A549 (cell line): Measurements from ENCODE around the gene CCDC63. TPM values are rescaled to one million over a fixed set of nuclear protein-coding genes. Genes with fewer than 3 reads are reported as not detected.

ENCODE experiments used
- ATAC-seq, 2 experiments: fragments of 200-7000 bp in 1 of 2; fragments of >200 bp in 1 of 2; cut with Nextera tagmentation in 1 of 2; cut with Tn5 transposase in 1 of 2; 3 replicates each; pipeline versions ENCODE4 v1.8.0 to v1.9.1; 2018 to 2020; ENCODE audit warnings: mild to moderate bottlenecking in 1 of 2, moderate library complexity in 1 of 2
- CTCF ChIA-PET: fragments of 300-600 bp; sonication (Branson Sonifier 250); formaldehyde crosslinking; extraction: SDS; loops from one replicate; lab custom pipeline; 2021; ENCODE audit warnings: antibody characterized with exemption, inconsistent platforms; lab: Yijun Ruan, JAX
- POLR2A ChIA-PET: fragments of 350-600 bp; formaldehyde crosslinking; extraction: SDS; loops from one replicate; lab custom pipeline; 2021; ENCODE audit warnings: antibody characterized with exemption, inconsistent platforms; lab: Yijun Ruan, JAX
- DNase-seq, 2 experiments: peaks; one replicate each; pipeline versions ENCODE4 v3.0.0 to v3.0.0-alpha.2; 2011 to 2016; ENCODE audit warnings: low read depth in 1 of 2, low spot score in 1 of 2
- FAIRE-seq: peaks from 2 replicates; lab custom pipeline; 2011; peaks lifted over from hg19 to GRCh38; lab: Jason Lieb, UNC
- H3K27ac ChIP-seq, 2 experiments: fragments of >200 bp; sonication (Bioruptor Twin); formaldehyde crosslinking; 3 replicates each; pipeline ENCODE4 v1.5.1; 2016 to 2017
- H3K4me1 ChIP-seq: fragments of >200 bp; sonication (Bioruptor Twin); formaldehyde crosslinking; 3 replicates; pipeline ENCODE4 v1.6.1; 2016
- H3K4me2 ChIP-seq: fragments of >200 bp; sonication (Bioruptor Twin); formaldehyde crosslinking; 3 replicates; pipeline ENCODE4 v1.6.1; 2016
- H3K4me3 ChIP-seq: fragments of >200 bp; sonication (Bioruptor Twin); formaldehyde crosslinking; 3 replicates; pipeline ENCODE4 v1.5.1; 2016
- H3K9me3 ChIP-seq: fragments of >200 bp; sonication (Bioruptor Twin); formaldehyde crosslinking; 3 replicates; pipeline ENCODE4 v1.6.1; 2016
- ATOH8 ChIP-seq: fragments of 250-450 bp; sonication (Bioruptor Pico); IDR thresholded peaks from 2 replicates; pipeline ENCODE4 v1.5.0; 2020; ENCODE audit warnings: low read depth, mild to moderate bottlenecking, moderate library complexity
- BCL3 ChIP-seq: fragments of >200 bp; sonication (Bioruptor Twin); formaldehyde crosslinking; IDR thresholded peaks from 3 replicates; pipeline ENCODE4 v1.6.1; 2016
- CHD4 ChIP-seq: fragments of 200-600 bp; sonication (generic); IDR thresholded peaks from 2 replicates; pipeline ENCODE4 v1.6.1; 2016; ENCODE audit warnings: antibody characterized with exemption, mild to moderate bottlenecking, borderline replicate concordance
- CTCF ChIP-seq: fragments of >200 bp; sonication (Bioruptor Twin); formaldehyde crosslinking; IDR thresholded peaks from 3 replicates; pipeline ENCODE4 v1.5.1; 2016
- E2F6 ChIP-seq: IDR thresholded peaks from 2 replicates; pipeline ENCODE4 v1.6.1; 2012; ENCODE audit warnings: low read depth, borderline replicate concordance
- HES2 ChIP-seq: fragments of >200 bp; sonication (Bioruptor Twin); formaldehyde crosslinking; IDR thresholded peaks from 2 replicates; pipeline ENCODE4 v1.6.1; 2016
- HOXB13 ChIP-seq: fragments of 250-450 bp; sonication (Bioruptor Pico); IDR thresholded peaks from 2 replicates; pipeline ENCODE4 v1.5.0; 2020; ENCODE audit warnings: low read depth, mild to moderate bottlenecking, moderate library complexity
- JUNB ChIP-seq: fragments of >200 bp; sonication (Bioruptor Twin); formaldehyde crosslinking; IDR thresholded peaks from 2 replicates; pipeline ENCODE4 v1.6.1; 2016
- KDM1A ChIP-seq: fragments of 200-600 bp; sonication (generic); IDR thresholded peaks from 2 replicates; pipeline ENCODE4 v1.6.1; 2016; ENCODE audit warnings: low read depth, mild to moderate bottlenecking
- MAX ChIP-seq: IDR thresholded peaks from 2 replicates; pipeline ENCODE4 v1.6.1; 2012
- MYC ChIP-seq: IDR thresholded peaks from 2 replicates; pipeline ENCODE4 v1.6.1; 2012; ENCODE audit warnings: mild to moderate bottlenecking, inconsistent platforms, low read length, improper control_type of control experiment, borderline replicate concordance
- NFE2L2 ChIP-seq: fragments of 150-350 bp; conservative IDR thresholded peaks from 2 replicates; pipeline ENCODE4 v1.6.1; 2014; ENCODE audit warnings: low read length
- PBX3 ChIP-seq: IDR thresholded peaks from 2 replicates; pipeline ENCODE4 v1.6.1; 2012
- POLR2A ChIP-seq: IDR thresholded peaks from 2 replicates; pipeline ENCODE4 v1.6.1; 2012; ENCODE audit warnings: mild to moderate bottlenecking, low read length
- RARB ChIP-seq: fragments of 250-450 bp; sonication (Bioruptor Pico); IDR thresholded peaks from 2 replicates; pipeline ENCODE4 v1.8.0; 2021; ENCODE audit warnings: mild to moderate bottlenecking, moderate library complexity
- RNF2 ChIP-seq: fragments of 200-600 bp; sonication (generic); IDR thresholded peaks from 2 replicates; pipeline ENCODE4 v1.6.1; 2016; ENCODE audit warnings: low read depth, mild to moderate bottlenecking, antibody characterized with exemption, moderate library complexity, borderline replicate concordance
- TFCP2L1 ChIP-seq: fragments of 250-450 bp; sonication (Bioruptor Pico); IDR thresholded peaks from 2 replicates; pipeline ENCODE4 v1.5.0; 2021; ENCODE audit warnings: mild to moderate bottlenecking
- USF2 ChIP-seq: fragments of 450-650 bp; IDR thresholded peaks from 2 replicates; pipeline ENCODE4 v1.6.1; 2014; ENCODE audit warnings: antibody characterized with exemption
- ZFP36 ChIP-seq: fragments of 450-650 bp; IDR thresholded peaks from 2 replicates; pipeline ENCODE4 v1.6.1; 2014; ENCODE audit warnings: borderline replicate concordance; ENCODE audit not compliant: partially characterized antibody
- ZNF302 ChIP-seq: fragments of 250-450 bp; sonication (Bioruptor Pico); IDR thresholded peaks from 2 replicates; pipeline ENCODE4 v1.9.0; 2021; ENCODE audit warnings: inconsistent platforms, mild to moderate bottlenecking, moderate library complexity
- WGBS: methylation state at CpG from one replicate; pipeline ENCODE4 v1.1.6; 2017; ENCODE audit errors: missing lambda C conversion rate; 5-methylcytosine and 5-hydroxymethylcytosine counted together
- polyA plus RNA-seq, 4 experiments: library from polyadenylated mRNA; depleted of rRNA in 3 of 4; stranded (reverse); fragments of >200 nt; fragmentation: RNase III in 1 of 4; extraction: RNeasy Plus Mini Kit Qiagen cat#74134 plus additional on column Dnase treatment in 1 of 4; gene quantifications; 2 replicates in 3 of 4; 3 replicates in 1 of 4; pipeline ENCODE4 v1.2.3, GENCODE V29; 2011 to 2017

The CCDC63 gene
- polyA plus RNA-seq, 2 of the 4 experiments (the other 2 are of a cell fraction) = 0.04 TPM; not detected in 1

GRCh38 chr12:110906516-110906915 lies 59.7 kb downstream of the CCDC63 start:
- 70% methylated on average over 5 of the region's 5 CpGs for WGBS

GRCh38 chr12:110906985-110907384 lies 60.2 kb downstream of the CCDC63 start:
- CTCF ChIA-PET = interaction anchor here (1.1 to 1.4 kb wide), 4 partner anchors 13 to 391 kb away, joined by 3 to 4 read pairs (median 4); partner anchors contain the start of gene MYL2
- H3K9me3 ChIP-seq = no peaks in the 10 kb centered on the region
- peak; percentile 22 to 58; a peak in 4 of 6 replicates for ATAC-seq

More at GRCh38 chr12:110906516-110906915, 59.7 kb downstream of the CCDC63 start:
- H3K9me3 ChIP-seq = no peaks in the 10 kb centered on the region
- H3K4me2 ChIP-seq = no peak overlapping the region
- ChIA-PET CTCF (interaction anchor here (0.6 to 1.4 kb wide), 5 partner anchors 13 to 392 kb away, joined by 3 to 4 read pairs (median 3); partner anchors contain the start of gene MYL2), POLR2A (no interaction called here)
- peaks cover 9% of the 10 kb centered on the region; the same call in 2 of the 3 replicates for H3K4me1 ChIP-seq
- TF ChIP-seq USF2 (no peak), HOXB13 (CRISPR knock-in tag) (no peak), CHD4 (no peak), ATOH8 (CRISPR knock-in tag) (no peak), ZNF302 (CRISPR knock-in tag) (no peak), JUNB (no peak), ZFP36 (no peak), RNF2 (no peak), E2F6 (no peak), PBX3 (no peak)
- no peak overlapping the region for H3K27ac ChIP-seq
- FAIRE-seq = no peak
- ATAC-seq = no peak
- no peak overlapping the region for H3K4me3 ChIP-seq
- DNase-seq = no peak

GRCh38 chr12:110907583-110907982 lies 60.8 kb downstream of the CCDC63 start:
- POLR2A ChIA-PET = no interaction called here
- no peak overlapping the region for H3K4me2 ChIP-seq
- no peak for FAIRE-seq
- no peaks in the 10 kb centered on the region for H3K9me3 ChIP-seq
- no peak for DNase-seq
- H3K4me1 ChIP-seq = peaks cover 9% of the 10 kb centered on the region; the same call in 2 of the 3 replicates
- H3K4me3 ChIP-seq = no peak overlapping the region
- 75% methylated on average over 8 of the region's 8 CpGs for WGBS
- CTCF ChIA-PET = interaction anchor here (1.2 to 2.3 kb wide), 2 partner anchors 14 to 485 kb away, joined by 3 to 8 read pairs; no protein-coding TSS in a partner anchor
- H3K27ac ChIP-seq = peak overlapping the region in 1 of 2 experiments; percentile 17; a peak in 1 of 6 replicates
- peak; percentile 11 to 14; a peak in 3 of 6 replicates for ATAC-seq
- TF ChIP-seq USF2 (no peak), MYC (no peak), MAX (no peak), NFE2L2 (no peak), HES2 (no peak), ZNF302 (CRISPR knock-in tag) (no peak), CTCF (no peak), ZFP36 (no peak), RARB (CRISPR knock-in tag) (no peak), KDM1A (no peak), POLR2A (no peak)

More at GRCh38 chr12:110906985-110907384, 60.2 kb downstream of the CCDC63 start:
- POLR2A ChIA-PET = no interaction called here
- no peak for FAIRE-seq
- DNase-seq = peak in 1 of 2 experiments; percentile 33
- no peak for TF ChIP-seq HES2
- no peak for TF ChIP-seq BCL3
- no peak for TF ChIP-seq TFCP2L1
- TF ChIP-seq RNF2 = no peak
- Histone ChIP-seq H3K4me1 (peaks cover 9% of the 10 kb centered on the region; the same call in 2 of the 3 replicates), H3K27ac (peak overlapping the region in 1 of 2 experiments; percentile 17; a peak in 1 of 6 replicates), H3K4me2 (no peak overlapping the region; the same call in 2 of the 3 replicates), H3K4me3 (no peak overlapping the region)
- 68% methylated on average over 4 of the region's 4 CpGs for WGBS
